NCI-H2196 treated with DMSO at 0.1 percent for 48 hours (cell line): Measurements from ENCODE around the gene ATP1A1.

Experiments used
- DNase-seq: peaks from one replicate; lab custom pipeline; 2025; ENCODE audit not compliant: unreplicated experiment; lab: John Stamatoyannopoulos, UW

The ATP1A1 gene

DNA sequence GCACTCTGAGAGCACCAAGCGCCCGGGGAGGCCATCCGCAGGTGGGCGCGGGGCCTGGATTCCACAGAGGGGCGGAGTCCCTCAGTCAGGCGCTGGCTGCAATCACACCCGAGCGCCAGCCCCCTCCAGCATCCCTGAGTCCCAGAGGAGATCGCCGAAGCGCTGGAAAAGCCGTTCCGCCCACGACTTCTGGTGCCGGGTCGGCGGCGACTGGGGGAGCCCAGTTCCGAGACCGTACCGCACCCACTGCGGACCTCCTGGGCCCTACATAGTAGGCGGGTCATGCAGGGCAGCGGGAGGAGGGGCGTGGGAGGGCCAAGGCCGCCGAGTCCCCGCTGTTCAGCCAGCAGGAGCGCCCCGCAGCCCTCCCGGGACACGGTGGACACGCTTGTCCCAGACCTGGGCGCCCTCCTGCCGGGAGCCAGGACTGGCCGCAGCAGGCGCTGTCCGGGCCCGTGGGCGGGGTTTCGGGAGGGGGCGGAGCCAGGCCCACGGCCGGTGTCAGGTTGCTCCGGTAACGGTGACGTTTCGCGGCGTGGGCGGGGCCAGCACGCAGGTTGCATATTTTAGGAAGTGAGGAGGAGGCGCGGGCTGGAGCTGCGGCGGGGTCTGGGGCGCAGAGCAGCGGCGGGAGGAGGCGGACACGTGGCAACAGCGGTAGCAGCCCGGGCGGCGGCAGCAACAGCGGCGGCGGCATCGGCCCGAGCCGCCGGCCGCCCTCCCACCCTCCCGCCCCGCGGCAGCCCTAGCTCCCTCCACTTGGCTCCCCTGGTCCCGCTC, at the start of gene ATP1A1:
TSS of gene ATP1A1 (plus strand) at position 594 of the 780 bp plus-strand sequence. CDS start 268 bp downstream, outside the sequence.
- peak; percentile 54 for DNase-seq

DNA sequence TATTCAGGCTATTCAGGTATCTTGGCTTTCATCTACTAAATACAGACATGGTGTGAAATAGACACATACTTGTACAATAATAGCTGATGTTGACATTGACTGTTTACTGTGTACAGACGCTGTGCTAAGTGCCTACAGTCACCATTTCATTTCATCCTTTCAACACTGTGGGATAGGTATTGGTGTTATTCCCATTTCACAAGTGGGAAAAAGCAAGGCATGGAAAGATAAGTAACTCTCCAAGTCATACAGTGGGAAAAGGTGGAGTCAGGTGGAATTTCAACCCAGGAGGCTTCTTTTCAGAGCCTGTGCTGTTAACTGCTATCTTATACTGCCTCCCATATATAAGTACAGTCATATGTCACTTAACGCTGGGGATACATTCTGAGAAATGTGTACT, 49.6 kb upstream of the ATP1A1 start:
- no peak for DNase-seq

DNA sequence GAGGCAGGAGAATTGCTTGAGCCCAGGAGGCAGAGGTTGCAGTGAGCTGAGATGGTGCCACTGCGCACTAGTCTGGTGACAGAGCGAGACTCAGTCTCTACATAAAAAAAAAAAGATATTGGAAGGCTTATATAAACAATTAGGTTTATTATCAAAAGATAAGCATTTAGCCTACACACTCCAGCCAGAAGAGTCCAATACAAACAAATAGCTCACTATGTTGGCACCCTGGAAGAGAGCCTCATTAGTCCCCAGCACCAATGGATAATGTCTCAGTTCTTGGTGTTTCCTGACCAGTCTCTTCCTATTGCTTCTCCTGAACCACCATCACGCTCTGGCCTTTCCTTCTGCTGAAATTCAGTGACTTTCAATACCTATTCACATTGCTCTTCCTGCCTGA, 48.6 kb upstream of the ATP1A1 start:
- DNase-seq = no peak

DNA sequence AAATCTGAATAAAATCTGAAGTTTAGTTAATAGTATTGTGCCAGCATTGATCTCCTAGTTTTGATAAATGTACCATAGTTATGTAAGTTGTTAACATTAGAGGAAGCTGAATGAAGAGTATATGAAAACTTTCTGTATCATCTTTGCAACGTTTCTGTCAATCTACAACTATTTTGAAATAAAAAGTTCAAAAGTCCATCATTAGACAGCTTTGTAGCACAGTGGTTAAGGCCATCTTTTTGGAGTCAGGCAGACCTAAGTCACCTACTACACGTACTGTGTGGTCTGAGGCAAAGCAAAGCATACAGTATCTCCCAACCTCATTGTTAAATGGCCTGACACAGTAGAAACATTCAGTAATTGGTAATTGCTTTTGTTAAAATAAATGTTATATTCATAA, 47.9 kb upstream of the ATP1A1 start:
- DNase-seq = no peak

DNA sequence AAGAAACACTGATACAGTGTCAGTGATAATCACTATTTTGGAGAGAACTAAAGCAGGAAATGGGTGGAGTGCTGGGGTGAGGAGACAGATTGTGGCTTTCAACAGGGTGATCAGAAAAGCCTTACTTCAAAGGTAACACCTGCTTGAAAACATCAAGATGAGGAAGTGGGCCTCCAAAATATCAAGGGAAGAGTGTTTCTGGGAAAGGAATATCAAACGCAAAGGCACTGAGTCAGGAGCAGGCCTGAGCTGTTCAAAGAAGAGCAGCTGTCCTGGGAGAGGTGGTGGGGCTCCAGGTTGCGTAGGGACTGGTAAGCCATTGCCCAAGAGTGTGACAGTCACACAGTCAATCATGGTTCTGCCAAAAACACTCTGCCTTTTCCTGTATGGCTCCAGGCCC, 47.1 kb upstream of the ATP1A1 start:
- no peak for DNase-seq

DNA sequence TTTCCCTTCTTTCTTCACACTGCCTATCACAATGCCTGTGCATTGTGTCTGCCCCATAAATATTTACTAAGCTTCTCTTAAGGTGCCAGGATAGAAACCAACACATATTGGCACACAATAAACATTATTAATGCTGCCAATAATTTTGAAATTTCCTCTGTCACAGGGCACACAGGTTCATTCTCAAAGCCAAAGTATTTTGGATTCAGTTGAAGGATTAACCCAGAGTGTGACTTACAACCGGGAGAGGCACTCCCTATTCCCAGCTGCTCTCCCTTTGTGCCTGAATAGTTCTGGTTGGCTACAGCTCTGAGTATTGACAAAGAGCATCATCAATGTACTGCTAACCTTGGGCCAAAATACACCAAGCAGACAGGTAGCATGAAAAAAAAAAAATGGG, 46.6 kb upstream of the ATP1A1 start:
- no peak for DNase-seq

DNA sequence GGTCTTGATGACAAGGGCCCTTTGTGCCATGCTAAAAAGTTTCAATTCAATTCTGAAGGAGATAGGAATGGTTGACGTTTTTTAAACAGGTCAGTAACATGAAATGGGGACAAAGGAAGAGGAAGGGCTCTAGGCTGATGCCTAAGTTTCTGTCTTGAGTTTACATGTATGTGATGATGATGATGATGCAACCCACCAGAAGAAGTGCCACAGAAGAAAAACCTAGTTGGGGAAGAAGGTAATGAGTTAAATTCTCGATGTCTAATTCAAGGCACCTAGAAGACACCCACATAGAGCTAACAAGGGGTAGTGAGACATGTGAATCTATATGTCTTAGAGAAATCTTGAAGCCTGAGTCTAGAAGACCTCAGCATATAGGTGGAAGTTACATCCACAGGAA, 44.4 kb upstream of the ATP1A1 start:
- no peak for DNase-seq

DNA sequence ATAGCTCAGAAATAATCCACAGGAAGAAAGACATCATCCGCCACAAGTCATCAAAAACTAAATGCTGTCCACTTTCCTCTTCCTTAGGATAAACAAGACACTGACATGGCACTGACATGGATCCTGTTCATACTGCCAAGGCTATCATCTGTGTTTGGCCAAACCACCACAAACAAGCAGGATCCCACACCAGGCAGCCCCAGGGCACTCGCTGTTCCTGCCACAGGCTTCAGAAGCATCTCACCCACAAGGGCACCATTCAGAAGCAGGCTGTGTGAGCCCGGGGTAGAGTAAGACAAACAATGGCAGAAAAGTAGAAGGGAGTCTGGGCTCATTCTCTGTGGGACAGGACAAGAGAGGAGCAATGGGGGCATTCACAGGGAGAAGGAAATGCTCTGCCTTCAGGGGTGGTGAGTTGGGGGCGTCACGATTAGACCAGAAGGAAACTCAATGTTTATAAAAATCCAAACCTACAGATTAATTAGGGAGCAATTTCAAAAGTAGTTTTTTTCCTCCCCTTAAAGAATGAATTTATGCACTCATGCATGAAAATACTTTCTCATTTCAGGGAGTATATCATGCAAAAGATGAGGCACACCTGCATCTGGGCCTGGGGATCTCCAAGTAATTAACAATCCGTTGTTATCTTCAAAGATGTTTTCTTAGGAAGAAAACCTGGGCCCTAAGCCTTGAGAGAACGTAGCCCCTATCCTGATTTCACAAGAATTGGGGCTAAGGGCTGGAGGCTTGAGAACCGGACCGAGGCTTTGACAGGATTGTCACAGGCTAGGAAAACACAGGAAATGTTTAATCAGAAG, 43.3 kb upstream of the ATP1A1 start:
- DNase-seq = no peak

DNA sequence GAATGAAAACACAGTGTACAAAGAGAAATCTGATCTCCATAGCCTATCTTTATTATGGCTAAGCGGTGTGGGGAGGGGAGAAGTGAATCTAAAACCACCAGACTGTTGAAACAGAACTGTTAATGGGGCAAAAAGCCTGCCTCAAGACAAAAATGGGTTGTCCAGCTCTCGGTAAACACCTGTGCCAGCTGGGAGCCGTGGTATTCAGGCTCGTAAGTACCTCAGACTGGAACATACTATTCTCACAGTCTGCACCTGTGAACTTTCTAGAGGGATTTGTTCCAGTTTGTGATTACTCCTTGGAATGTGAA, 42.7 kb upstream of the ATP1A1 start:
- DNase-seq = peak; percentile 58

DNA sequence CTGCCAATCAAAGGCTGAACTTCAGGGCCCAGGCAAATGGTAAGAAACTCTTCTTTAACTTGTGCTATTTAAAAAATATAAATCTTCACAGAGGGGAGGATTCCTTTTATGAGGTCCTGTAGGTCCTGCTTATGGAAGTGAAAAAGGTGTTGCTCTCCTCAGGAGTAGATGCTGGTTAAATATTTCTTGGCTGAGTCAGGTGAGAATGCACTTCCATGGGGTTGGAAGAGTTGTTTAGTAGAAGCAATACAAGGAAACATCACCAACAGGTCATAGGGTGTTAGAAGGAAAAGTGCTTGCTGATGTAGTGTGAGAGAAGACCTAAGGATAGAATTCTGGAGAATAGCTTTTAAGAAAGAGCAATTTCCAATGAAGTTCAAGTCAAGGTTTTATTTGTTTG, 42.2 kb upstream of the ATP1A1 start:
- no peak for DNase-seq

DNA sequence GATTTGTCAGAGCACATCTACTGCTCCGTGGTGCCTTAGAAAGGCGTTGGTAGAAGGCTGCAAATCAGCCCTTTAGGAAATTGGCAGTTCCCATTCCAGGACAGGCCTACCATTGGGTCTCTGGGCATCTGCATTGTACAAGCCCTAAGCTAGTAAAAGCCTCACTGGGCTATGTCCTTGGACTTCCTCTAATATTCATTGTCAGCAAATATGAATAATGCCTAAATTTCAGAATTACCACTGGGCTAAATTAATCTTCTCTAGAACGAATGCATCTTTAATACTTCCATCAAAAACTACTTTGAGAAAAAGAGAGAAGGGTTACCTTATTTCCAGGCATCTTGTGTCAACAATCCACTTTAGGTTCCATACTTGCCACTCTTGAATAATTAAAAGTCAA, 41.5 kb upstream of the ATP1A1 start:
- no peak for DNase-seq

DNA sequence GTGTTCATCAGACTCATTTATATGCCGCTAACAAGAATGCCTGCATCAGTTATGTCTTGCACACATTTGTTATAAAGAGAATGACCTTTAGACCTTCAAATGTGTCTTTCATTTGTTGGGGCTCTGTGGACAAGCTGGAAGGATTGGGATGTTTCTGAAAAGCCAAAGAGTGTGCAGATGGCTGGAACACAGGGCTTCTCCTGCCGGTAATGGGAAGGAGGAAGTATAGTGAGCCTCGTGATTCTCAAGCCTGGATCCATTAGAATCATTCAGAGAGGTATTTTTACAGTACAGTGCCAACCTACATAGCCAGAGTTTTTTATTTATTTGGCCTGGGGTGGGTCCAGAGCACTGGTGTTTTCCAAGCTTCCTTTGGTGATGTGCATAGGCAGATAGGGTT, 40.6 kb upstream of the ATP1A1 start:
- DNase-seq = no peak

DNA sequence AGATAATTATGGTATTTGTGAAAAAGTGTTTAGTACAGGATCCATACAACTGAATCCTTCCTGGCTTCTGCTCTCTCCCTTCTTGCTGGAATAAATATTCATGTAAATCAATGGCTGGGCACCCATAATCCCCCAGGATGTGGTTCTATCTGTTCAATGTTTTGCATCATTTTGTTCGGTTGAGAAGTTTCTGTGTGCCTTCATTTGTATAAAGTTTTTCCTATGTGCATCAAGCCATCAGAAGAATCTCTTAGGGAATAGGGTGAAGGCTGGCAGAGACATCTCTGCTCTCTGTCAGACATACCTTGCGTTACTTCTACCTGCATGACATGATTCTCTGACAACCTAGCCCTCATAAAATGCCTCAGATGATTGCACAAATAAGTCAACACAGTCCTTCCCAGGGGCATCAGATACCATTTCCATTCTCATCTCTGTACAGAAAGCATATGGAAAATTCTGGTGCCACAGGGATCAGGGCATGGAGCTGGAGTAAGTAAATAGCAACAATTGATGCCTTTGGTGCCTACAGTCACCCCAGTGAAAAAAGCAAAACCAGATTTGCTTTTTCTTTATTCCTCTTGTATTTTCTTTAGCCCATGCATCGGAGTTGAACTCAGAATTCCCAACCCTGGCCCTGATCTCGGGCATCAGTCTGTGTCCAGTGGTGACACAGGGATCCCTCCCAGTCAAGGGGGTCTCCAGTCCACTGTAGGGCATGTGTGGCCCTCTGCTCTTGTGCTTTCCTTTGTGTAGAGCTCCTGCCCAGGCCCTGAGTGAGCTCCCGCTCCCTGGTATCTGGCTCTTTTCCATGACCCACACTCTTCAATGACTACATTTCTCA, 39.7 kb upstream of the ATP1A1 start:
- no peak for DNase-seq

DNA sequence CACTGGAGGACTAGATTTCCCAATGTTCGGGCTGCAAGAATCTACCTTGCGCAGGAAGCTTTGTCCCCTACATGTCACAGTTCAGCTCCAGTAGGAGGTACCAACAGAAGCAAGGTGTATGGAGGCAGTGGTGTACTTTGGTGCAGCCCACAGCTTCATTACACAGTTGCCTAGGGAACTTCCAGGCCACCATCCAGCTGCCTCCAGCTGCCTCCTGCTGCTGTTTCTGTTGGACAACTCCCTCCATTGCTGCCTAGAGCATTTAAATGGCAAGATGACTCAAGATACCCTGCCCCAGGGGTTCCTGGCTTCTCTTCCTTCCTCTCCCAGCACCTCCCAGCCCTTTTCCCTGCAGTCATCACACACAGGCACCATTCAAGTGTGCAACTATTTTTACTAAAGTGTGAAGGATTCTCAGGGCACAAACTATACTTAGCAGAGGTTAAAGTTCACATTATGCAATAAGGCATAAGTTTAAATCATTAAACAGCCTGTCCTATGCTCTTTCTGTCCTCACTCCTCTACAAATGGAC, 39.0 kb upstream of the ATP1A1 start:
- no peak for DNase-seq

DNA sequence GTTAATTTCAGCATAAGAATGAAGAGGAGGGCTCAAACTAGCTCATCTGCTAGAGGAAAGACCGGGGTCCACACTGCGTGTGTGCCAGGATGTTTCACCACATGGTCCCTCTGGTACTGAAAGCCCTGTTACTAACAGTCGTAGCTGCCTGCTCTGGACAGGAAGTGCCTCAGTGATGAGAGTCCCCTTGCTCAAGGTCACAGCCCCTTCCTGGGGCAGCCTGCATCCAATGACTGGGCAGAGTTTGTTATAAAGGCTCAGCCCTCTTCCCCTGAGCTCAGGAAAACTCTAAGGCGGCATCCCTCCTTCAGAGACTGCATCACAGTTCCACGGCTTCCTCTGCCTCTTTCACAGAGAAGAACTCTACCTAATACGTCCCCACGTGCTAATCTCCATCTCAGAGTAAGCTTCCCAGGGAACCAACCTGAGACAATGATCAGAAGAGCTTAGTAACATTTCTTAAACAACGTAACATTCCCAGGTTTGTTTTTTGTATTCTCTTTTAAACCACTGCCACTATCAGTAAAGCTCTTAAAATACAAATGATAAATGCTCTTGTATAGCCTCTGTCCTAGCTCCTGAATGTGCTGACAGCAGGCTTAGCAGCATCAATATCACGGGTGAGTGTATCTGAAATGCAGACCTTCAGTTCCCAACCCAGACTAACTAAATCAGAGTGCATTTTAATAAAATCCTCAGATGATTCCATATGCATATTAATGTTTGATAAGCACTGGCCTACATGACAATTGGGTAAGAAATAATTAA, 38.0 kb upstream of the ATP1A1 start:
- no peak for DNase-seq

DNA sequence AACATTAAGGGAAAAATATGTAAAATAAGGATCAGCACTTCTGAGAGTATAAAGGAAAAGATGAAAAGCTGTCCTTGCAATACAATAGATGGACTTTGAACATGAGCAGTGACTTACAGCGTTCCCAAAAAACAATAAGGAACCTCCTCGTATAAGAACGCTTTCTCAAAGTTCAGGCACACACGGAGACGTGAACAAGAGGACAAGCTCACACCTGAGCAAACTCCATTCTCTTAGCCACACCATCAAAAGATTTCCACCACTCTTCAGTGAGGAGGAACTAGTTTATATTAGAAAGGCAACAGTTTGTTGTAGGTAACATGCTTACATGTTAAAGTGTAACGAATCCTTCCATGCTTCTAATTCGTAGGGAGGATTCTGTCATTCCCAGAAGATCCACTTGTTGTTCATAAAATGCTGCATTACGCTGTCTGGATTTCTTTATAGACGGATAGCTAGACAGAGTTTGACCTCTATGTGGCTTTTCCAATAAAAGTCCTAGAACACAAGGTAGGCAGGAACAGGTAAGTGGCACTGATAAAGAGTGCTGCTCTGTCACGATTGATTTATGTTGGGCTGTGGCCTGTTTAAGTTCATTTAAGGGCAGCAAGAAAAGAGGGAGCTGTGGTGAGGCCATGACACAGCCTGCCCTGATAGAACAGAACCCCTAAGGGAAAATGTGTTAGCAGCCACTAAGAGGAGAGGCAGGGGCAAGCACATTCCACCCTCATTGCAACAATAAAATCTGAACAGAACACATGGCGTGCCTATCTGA, 37.0 kb upstream of the ATP1A1 start:
- DNase-seq = no peak

DNA sequence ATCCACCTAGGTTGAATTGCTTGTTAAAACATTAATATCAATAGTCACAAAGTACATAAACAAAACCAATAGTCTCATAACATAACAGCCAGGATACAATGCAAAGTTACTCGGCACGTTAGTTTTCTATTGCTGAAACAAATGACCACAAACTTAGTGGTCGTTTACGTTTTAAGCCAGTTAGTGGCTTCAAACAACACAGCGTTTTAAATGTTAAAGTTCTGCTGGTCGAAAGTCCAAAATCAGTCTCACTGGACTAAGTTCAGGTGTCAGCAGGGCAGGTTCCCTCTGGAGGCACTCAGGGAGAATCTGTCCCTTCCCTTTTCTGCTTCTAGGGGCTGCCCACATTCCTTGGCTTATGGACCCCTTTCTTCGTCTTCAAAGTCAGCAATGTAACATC, 35.6 kb upstream of the ATP1A1 start:
- DNase-seq = no peak

DNA sequence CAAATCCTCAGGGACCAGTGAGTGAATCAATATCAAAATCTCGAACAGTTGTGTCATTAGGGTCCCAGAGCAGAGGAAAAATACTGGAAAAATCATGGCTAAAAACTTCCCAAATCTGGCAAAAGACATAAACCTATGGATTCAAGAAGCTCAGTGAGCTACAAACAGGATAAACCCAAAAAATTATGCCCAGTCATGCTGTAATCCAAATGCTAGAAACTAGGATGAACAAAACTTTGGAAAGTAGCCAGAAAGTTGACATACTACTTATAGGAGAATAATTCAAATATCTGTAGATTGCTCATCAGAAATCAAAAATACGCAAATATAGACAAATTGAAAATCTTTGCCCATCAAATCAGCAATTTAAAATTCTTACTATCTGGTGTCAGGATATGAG, 34.6 kb upstream of the ATP1A1 start:
- no peak for DNase-seq

DNA sequence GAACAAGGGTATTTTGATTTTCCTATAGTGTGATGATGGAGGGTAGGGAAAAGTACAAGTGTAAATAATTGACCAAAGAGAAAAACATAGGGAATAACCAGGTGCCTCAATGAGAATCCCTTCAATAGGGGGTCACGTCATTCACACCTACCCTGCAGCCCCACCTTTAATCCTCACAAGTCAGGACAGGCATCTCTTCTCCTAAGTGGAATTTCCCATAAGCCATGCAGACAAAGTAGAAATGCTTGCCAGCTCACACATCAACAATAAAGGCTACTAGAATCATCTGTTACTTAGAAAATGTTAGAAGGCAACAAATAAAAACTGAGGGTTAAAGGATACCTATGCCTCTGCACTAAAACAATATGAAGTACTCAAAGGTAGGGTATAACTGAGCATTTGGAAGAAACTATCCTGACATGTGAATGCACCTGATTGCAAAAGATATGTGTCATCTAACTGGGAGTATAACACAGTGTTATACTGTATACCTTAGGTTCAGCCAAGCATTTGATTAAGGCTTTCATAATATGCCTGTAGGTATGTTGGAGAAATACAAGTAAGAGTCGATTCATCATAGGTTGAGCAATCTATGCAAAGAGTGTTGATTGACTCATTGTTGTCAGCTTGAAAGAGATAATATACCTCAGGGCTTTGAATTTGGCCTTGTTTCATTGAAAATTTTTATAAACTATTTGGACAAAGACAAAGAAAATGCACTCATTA, 32.4 kb upstream of the ATP1A1 start:
- no peak for DNase-seq
